Measurements from ENCODE around the gene BCR.
A peak's percentile ranks its signal among the peaks of the same experiment; 100 is the strongest.

The BCR gene

DNA sequence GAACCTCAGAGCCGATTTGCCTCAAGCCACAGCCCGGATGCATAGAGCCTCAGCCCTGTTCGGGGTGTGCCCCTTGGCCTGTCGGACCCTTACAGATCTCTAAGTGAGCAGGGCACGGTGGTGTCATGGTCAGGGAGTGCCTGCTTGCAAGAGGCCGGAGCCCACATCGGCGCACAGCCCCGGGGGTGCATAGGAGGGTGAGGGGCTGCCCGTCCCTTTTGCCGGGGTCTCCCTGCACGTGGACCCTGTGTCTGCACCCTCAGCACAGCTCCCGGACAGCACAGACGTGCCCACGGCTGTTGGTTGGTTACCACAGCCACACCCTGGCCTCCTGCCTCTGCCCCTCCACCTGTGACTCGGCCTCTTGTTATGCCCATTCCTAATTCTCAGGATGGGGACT is 28.5 kb upstream of the BCR start:
- no peak for DNase-seq

DNA sequence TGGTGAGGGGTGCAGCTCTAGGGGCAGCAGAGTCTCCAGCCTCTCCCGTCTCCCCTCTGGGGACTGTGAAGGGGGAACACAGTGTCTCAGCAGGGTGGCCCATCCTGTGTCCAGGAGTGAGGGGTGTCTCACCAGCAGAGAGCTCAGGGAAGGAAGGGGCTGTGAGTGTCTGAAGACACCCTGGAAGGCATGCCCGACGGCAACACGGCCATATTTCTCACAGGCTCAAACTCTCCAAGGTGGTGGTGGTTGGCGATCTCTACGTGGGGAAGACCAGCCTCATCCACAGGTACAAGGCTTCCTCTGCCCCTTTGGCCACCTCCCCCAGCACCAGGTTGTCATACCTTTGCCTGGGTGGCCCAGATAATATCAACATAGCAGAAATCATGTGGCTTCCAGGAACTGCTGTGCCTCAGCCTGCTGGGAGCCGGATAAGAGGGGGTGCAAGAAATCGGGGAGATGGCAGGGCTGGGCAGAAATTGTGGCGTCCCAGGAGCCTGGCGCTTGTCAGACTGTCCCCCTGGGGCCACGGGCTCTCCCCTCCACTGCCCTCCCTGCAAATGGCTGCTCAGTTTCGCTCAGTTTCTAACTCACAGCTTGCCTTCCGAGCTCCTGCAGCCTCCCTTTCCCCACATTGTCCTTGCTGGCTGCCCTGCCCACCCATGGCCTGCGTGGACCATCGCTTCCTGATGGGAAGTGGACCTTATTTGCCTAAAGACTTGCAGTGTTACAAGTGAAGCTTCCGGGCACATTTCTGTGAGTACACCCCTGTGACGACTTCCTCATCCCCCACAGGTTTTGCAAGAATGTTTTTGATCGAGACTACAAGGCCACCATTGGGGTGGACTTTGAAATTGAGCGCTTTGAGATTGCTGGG is 27.8 kb upstream of the BCR start:
- DNase-seq, result no peak

DNA sequence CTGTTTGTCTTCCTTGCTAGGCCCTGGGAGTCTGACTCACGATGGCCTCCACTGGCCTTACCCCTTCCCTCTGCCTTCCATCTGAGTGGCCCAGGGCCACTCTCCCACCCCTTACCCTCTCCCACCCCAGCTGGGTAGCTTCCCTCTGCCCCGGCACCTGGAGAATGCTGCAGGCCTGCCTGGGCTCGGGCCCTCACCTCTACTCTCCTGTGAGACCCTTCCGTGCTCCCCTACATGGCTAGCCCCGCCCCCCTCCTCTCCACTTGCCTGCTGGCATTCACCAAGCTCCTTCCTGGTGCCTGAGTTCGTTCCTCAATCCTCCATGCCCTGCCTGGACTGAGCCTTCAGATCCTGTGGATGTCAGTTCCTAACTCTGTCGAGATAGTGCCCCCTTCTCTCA is 26.3 kb upstream of the BCR start:
- DNase-seq, result no peak

DNA sequence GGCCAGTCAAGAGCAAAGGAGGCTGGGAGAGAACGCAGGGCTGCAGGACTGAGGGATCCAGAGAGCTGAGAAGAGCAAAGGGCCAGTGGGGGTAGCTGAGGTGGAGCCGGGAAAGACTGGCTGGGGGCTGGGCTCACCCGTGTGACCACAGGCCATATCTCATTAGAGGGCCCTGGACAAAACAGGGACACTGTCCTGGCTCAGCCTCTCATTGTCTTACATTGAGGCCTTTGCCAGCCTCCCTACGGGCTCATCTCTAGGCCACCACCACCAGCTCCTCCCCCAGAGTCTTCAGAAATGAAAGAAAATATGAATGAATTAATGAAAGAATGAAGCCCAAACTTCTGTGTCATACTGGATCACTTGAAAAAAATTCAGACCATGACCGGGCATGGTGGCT is 25.8 kb upstream of the BCR start:
- no peak for DNase-seq

DNA sequence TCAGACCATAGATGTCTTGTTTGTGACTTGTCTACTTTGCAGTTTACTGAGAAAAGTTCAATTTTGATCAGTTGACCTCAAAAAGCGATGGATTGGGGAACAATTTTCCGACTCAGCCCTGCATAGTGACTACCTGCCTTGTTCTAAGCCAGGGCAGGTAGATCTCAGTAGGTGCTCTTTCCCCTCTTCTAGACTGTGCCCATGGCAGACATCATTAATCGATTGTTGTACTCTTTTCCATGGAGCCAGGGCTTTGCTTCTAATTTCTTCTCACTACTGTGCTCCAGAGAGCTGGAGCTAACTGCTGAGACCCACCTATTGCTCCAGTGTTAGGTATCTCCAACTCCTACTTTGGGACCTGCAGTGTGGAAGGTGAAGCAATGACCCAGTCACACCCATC is 25.2 kb upstream of the BCR start:
- no peak for DNase-seq

DNA sequence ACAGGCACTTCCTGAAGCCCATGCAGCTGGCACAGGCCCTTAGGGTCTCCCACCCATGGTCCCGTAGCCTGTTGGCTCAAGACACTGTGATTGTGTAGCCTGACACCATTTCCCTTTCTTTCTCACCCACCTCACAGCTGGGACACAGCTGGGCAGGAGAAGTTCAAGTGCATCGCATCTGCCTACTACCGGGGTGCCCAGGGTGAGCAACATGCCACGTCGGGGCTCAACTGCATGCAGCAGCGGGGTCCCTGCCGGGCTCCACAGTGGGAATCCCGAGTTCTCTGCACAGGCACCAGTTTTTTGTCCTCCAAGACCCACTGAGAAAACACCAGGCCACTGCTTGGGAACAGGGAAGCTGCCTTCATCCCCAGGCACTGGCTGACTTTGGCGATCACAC is 24.5 kb upstream of the BCR start:
- no peak for DNase-seq

DNA sequence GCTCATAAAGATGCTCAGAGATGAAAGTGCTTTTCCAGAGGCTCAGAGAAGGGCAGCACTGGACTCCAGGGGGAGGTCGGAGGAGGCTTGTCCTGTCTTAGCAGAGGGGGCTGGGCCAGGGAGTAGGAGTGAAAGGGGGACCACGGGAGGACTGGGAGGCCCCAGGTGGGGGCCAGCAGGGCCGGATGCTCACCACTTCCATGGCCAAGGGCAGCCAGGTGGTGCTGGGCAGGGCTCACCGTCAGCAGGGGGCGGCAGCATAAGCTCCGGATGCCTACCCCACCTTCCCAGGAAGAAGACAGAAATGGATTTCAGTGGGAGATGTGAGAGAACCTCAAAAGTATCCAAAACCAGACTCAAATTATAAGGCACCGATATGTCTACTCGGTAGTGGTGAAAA is 24.0 kb upstream of the BCR start:
- no peak for DNase-seq

DNA sequence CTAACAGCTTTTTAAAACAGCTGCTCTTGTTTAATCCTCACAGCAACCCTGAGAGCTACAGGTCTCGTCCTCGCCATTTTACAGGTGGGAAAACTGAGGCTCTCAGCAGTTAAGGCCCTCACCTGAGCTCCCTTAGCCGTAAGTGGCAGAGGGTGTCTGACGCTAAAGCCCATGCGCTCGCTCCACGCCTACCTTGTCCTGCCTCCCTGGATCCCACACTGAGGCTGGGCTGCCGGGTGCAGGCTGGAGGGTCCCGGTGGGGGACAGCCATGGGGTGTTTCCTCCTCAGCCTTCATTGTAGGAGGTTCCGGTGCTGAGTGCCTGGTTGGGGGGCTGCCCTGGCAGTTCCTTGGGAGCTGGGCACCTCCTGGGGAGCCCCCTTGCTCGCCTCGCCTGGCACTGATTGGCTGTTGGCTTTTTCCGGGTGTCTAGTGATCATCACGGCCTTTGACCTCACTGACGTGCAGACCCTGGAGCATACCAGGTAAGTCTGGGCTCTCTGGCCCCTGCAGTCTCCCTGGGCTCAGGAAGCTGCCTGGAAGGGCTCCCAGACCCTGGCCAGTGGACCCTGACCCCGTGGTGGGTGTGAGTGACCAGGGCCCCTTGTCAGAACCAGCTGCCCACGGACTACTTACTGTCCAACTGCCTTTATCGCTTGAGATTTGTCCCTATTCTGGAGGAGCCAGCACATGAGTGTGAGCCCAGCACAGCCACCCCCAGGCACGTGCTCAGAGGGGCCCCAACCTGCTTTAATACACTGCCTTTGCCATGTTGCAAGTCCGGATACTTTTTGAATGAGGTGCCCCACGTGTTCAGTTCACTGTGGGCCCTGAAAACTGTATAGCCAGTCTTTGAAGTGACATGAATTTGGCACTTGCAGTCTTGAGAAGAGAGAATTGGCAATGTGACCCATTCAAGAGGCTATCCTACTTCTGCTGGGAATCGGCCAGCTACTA is 22.5 kb upstream of the BCR start:
- DNase-seq, result no peak

DNA sequence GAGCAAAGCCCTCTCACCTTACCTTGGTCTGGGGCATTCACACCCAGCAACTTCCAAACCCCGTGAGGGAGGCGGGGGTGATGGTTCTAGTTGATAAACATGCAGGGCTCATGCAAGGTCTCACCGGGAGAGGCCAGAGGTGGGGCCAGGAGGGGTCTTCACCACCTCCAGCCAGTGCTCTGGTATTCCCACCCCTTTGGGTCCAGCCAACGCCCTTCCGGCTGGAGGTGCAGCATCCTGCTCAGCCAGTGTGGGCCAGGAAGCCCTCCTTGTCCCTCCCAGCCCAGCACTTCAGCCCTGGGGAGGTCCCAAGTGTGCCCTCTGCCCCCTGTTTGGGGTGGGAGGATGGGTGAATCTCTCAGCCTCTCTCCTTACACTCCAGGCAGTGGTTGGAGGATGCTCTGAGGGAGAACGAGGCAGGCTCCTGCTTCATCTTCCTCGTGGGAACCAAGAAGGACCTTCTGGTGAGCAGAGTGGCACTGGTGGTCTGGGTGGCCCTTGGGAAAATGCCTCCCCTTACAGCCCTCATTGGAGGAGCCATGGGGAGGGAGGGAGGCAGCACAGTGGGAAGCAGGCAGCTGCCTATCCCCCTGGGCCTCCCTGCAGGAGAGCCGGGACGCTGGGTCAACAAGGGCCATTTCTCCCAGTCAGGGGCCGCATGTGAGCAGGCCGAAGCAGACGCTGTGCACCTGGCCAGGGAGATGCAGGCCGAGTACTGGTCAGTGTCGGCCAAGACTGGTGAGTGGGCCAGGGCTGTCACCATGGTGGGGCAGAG is 21.6 kb upstream of the BCR start:
- no peak for DNase-seq

DNA sequence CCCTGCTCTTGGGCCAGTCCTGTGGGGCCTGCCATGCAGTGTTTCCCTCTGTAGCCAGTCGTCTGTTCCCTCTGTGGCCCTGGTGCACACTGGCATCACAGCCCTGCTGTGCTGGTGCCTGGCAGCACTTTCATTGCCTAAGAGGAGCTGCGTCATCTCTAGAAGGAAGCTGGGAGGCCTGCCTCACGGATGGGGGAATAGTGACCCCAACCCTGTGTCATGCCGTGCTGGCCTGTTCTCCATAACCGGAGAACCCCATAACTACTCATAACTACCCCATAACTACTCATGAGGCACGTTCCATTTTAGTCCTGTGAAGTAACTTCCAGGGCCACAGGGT is 21.0 kb upstream of the BCR start:
- DNase-seq, result no peak

DNA sequence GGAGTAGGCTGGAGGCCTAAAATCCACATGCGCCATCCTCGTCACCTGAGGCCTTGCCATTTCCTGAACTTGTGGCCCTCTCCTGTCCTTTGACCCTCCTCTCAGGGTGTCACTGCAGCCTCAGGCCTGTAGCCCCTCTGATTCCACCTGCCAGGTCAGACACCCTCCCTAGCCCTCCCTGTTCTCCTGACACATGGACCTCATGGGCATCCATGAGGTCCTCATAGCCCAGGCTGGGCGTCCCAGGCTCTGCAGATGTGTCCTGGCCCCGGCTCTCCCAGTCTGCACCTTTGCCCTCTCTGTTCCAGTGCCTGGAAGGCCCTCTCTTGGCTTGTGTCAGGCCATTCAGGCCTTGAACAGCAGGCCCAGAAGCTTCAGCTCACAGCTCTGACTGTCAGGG is 19.3 kb upstream of the BCR start:
- DNase-seq, result no peak

DNA sequence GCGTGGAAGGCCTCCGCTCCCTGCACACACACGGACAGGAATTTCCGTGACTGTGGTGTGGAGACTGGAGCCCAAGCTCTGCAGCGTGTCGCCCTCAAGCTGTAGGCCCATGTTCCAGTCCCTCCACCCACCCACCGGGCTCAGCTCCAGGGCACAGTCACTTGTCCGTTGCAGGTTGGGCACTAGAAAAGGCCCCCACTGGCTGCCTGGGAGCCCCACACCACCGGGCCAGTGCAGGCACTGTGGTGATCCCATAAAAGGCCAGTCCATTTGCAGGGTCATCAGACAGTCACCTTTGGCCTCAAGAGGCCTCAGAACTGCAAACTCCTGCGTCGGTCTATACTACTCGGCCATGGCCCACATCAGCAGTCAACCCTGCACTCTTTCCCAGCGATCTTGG is 18.7 kb upstream of the BCR start:
- DNase-seq, result no peak

DNA sequence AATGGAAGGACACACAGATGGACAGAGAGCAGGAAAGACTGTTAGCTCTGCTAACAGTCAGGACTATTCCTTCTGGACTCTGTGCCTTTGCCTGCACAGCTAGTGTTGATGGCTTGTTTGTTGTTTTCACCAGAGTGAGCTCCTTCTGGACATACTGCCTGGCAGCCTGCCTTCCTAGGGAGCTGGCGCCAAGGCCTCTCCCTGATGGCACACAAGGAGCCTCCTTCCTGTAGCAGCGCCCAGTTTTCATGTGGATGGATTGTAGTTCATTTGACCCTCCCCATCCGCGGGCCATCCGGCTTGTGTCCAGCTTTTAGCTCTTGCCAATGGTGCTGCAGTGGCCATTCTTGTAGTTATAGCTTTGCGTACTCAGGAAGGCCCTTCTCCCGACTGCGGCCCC is 16.6 kb upstream of the BCR start:
- no peak for DNase-seq

DNA sequence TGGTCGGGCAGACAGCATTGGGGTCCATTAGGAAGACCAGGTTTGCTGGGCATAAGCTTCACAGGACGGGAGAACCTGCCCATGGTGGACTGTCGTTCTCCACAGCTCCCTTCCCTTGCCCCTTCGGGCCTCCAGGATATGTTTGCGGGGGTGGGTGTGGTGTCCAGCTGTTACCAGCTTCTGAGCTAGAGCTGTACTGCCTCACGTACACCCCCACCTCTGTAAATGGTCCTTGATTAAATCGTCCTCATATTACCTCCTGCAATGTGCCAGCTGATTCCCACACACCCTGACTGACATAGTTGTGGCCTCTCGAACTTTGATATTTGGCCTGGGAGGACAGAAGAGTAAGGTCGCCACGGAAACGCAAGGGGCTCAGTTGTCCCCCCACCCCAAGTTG is 16.2 kb upstream of the BCR start:
- no peak for DNase-seq

DNA sequence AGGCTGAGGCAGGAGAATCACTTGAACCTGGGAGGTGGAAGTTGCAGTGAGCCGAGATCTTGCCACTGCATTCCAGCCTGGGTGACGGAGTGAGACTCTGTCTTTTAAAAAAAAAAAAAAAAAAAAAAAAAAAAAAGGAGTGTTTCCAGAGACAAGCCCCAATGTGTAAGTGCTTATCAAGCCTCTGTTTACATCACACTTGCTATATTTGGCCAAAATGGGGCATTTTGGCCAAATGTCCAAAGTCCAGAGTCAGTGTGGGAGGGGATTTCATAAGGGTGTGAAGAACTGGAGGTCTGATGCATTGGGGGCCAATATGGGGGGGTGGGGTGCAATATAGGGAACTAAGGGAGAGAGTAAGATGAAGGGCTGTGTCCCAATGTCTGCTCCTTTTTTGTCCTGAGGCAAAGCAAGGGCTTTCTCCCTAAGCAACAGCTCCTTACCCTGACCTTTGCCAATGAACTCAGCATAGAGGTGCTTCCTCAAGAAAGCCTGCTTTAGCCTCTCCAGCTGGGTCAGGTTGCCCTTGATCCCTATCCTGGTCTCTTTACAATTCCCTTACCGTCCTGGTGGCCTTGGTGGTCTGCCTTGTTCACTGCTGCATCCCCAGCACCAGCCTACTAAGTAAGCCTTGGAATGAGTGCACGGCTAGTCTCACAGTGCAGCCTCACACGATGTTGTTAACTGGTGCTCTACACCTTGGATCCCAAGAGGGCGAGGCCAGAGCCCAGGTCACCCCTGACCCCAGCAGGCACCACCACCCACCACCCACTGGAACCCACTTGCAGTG is 14.1 kb upstream of the BCR start:
- no peak for DNase-seq

DNA sequence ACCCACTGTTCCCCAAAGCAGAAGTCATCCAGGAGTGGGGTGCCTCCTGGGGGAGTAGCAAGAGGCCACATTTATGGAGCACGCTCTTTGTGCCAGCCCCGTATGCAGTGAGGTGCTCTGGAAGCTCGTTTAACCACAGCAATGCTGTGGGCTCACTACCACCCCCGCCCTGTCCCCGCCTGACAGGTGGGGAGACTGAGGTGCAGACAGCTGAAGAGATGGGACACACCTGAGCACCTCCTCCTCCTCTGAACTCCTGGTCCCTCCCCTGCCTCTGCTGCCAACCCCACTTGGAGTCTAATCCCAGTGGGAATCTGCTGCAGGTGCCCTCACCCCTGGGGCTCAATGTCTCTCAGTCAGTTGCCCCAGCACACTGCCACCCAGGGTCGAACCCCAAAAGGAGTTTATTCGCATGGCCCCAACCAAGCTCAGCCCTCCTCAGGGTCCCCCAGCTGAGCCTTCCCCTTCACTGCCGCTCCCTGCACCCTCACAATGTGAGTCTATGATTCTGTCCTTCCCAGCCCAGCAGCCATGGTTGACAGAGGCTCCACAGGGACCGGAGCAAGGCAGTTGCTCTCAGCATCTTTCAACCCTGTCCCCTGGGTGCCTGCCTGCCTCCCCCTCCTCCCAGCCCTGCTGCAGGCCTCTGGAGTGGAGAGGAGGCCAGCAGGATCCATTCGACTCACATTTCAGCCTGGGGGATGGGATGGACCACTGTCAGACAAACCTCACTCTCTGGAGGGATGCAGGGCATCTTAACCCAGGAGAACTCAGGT is 13.3 kb upstream of the BCR start:
- no peak for DNase-seq

DNA sequence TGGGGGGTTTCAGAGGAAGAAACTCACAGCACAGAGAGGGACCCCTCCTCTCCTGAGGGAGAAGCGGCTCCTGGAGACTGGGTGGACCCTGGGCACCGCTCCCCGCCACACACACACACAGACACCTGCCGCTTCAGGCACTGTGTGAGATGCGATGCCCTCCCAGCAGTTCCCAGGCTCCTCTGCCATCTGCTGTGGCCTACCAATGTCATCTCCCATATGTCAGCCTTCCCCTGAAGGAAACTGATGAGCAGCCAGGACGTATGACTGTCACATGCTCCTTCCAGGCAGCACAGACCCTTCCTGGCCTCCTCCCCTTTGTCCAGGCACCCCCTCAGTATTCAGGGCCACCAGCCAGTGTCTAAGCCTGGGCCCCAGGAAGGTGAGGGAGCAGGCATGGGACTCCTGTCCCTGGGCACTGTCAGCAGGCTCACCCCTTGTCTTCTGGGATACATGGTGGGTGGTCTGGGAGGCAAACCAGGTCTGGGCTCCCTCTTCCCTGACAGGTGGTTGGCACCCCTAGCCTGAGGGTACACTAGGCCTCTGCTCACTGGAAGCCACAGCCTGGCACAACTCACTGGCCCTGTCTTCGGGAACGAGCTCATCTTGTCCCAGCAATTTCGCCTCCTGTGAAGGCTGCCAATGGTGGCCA is 11.8 kb upstream of the BCR start:
- no peak for DNase-seq

DNA sequence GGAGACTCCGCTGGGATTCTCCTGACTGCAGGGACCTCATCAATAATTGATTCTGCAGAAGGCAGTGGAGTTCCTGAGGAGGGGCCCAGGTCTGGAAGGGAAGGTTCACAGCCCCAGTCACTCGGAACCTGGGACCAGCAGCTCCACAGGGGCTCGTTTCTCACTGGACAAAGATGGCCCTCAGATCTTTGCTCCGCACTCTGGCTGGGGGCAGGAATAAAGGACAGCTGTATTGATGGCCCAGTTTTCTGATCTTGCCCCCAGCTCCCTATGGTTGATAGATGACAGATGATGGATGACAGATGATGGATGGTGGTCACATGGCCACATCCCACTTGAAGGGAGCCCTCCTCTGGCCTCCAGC is 11.3 kb upstream of the BCR start:
- no peak for DNase-seq

DNA sequence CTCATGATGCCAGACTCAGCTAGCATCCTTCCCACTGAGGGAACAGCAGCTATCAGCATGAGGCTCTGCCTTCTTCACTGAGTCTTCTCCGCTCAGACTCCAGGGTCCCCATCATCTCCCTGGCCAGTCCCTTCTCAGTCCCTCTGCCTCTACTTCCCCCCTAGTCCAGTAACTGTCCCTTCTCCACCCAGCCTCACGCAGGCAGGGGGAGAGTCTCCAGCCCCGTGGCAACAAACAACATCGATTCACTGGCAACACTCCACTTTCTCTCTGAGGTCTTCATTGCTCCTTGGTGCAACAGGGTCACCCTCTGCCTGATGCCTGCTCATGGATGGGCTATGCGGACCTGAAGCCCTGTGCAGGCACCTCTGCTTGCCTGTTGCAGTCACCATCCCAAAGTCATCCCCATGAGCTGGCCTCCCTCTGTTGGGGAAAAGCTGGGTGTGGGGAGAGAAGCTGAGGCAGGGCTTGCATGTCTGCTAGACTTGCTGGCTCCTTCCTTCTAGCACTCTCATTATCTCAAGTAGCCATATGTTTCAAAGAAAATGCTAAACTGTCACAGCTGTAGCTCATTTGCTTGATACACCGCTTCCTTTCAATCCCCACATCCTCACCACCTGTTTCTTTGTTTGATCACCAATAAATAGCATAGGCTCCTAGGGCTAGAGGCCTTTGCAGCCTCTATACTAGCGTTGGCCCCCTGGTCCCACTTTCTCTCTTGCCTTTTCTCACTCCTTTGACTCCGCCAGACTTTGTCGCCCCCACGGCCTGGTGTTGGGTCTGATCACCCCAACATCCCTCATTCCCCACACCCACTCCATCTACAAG is 4.3 kb upstream of the BCR start:
- peak; percentile 44 for DNase-seq

DNA sequence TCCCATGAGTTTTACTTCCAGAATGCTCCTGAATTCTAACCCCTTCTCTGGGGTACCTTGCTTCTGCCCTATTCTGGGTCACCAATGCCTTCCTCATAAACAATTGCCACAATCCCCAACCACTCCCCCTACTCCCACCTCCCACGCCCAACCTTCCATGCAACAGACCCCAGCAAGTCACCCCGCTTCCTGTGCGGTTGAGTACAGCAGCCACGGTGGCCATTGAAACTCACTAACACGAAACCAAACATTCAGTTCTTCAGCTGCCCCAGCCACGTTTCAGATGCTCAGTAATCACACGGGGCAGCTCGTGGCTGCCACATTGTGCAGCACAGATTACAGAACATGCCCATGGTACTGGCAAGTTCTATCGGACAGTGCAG is 3.7 kb upstream of the BCR start:
- DNase-seq, result no peak
